ENCODE results near the gene ZNF280A. TPM values are rescaled to one million over a fixed set of nuclear protein-coding genes. Genes with fewer than 3 reads are reported as not detected.

The ZNF280A gene
- total RNA-seq, 2 experiments from 2014 or later = not detected

DNA sequence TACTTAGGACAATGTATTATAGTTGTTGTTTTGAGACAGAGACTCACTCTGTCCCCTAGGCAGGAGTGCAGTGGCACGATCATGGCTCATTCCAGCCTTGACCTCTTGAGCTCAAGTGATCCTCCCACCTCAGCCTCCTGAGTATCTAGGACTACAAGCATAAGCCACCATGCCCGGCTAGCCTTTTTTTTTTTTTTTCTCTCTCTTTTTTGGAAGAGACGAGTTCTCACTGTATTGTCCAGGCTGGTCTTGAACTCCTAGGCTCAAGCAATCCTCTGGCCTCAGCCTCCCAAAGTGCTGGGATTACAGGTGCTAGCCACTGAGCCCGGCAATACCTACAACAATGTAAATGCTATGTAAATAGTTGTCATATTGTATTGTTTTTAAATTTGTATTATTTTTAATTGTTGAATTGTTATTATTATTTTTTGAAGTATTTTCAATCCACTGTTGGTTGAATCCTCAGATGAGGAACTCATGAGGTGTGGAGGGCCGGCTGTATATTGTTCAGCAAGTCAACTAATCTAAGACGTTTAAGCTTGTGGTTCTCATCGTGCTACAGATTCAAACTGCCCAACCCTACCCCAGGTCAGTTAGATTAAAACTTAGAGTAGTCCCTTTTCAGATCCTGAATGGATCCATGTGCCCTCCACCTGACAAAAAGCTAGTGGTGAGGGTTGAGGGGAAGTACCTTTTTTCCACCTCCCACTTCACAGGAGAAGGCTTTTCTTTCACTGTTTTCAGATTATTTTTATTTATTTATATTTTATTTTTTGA is 11.9 kb upstream of the ZNF280A start:
- ATAC-seq (no peak), DNase-seq (no peak)
- H3K4me1 Mint-ChIP-seq (ENCODE audit: low read depth) = no peaks in the 10 kb centered on the region
- no peaks in the 10 kb centered on the region for H3K36me3 Mint-ChIP-seq (ENCODE audit: low read depth)
- no peaks in the 10 kb centered on the region for H3K9me3 Mint-ChIP-seq
- no peak for TF ChIP-seq CTCF (IDR thresholded peaks at IDR 0.05)
- ChIA-PET POLR2A (no interaction called here), CTCF (interaction anchor here (1.0 kb wide), 1 partner anchor 55 kb away, joined by 3 read pairs; no protein-coding TSS in a partner anchor)
- H3K27ac Mint-ChIP-seq = no peak overlapping the region
- H3K4me3 Mint-ChIP-seq = no peak overlapping the region
- intact Hi-C loops (cut with micrococcal nuclease) = no loop called here
- H3K27me3 Mint-ChIP-seq = peaks cover 2% of the 10 kb centered on the region

- ATAC-seq (no peak), DNase-seq (no peak)
- Mint-ChIP-seq H3K4me3 (no peak overlapping the region), H3K27ac (no peak overlapping the region), H3K9me3 (no peaks in the 10 kb centered on the region), H3K4me1 (ENCODE audit: low read depth) (no peaks in the 10 kb centered on the region), H3K27me3 (no peaks in the 10 kb centered on the region), H3K36me3 (ENCODE audit: low read depth) (no peaks in the 10 kb centered on the region)
- no peak for TF ChIP-seq CTCF (IDR thresholded peaks at IDR 0.05)
- POLR2A ChIA-PET = no interaction called here
- intact Hi-C loops (cut with micrococcal nuclease) = no loop called here
- CTCF ChIA-PET = interaction anchor here (1.6 kb wide), 1 partner anchor 48 kb away, joined by 3 read pairs; no protein-coding TSS in a partner anchor
Observed at GRCh38 chr22:22528780-22529179, 8.7 kb upstream of the ZNF280A start.

DNA sequence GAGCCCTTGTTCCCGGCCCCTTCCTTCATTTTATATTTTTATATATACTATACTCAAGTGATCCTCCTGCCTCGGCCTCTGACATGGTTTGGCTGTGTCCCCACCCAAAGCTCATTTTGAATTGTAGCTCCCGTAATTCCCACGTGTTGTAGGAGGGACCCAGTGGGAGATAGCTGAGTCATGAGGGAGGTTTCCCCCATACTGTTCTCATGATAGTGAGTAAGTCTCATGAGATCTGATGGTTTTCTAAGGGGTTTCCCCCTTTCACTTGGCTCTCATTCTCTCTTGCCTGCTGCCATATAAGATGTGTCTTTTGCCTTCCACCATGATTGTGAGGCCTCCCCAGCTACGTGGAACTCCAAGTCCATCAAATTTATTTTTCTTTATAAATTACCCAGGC is 7.2 kb upstream of the ZNF280A start:
- H3K27me3 Mint-ChIP-seq = peaks cover 4% of the 10 kb centered on the region
- POLR2A ChIA-PET = no interaction called here
- ATAC-seq = no peak
- no peaks in the 10 kb centered on the region for H3K4me1 Mint-ChIP-seq (ENCODE audit: low read depth)
- no peaks in the 10 kb centered on the region for H3K9me3 Mint-ChIP-seq
- H3K36me3 Mint-ChIP-seq (ENCODE audit: low read depth) = no peaks in the 10 kb centered on the region
- CTCF ChIA-PET = no interaction called here
- intact Hi-C loops (cut with micrococcal nuclease) = no loop called here
- no peak overlapping the region for H3K4me3 Mint-ChIP-seq
- H3K27ac Mint-ChIP-seq = no peak overlapping the region
- DNase-seq = no peak
- TF ChIP-seq CTCF (IDR thresholded peaks at IDR 0.05) = no peak

DNA sequence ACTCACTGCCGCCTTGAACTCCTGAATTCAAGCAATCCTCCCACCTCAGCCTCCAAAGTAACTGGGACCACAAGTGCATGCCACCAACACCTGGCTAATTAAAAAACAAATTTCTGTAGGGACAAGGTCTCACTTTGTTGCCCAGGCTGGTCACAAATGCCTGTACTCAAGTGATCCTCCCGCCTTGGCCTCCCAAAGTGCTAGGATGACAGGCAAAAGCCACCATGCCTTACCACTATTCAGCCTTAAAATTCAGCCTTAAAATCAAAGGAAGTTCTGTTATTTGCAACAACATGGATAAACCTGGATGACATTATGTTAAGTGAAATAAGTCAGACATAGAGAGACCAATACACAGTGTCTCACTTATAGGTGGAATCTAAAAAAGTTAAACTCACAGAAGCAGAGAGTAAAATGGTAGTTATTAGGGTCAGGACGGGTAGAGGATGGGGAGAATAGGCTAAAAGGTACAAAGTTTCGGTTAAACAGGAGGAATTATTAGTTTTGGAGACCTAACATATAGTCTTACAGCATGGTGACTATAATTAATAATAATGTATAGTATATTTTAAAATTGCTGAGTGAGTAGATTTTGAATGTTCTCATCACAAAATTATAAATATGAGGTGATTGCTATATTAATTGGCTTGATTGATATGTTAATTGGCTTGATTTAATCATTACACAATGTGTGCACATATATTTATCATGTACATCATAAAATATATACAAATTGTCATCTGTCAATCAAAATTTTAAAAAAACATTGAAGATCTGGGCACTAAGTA is 6.2 kb upstream of the ZNF280A start:
- Mint-ChIP-seq H3K9me3 (no peaks in the 10 kb centered on the region), H3K27me3 (peaks cover 4% of the 10 kb centered on the region), H3K4me1 (ENCODE audit: low read depth) (no peaks in the 10 kb centered on the region), H3K4me3 (no peak overlapping the region), H3K36me3 (ENCODE audit: low read depth) (no peaks in the 10 kb centered on the region), H3K27ac (no peak overlapping the region)
- DNase-seq (no peak), ATAC-seq (no peak)
- ChIA-PET CTCF (interaction anchor here (1.1 kb wide), 1 partner anchor 96 kb away, joined by 3 read pairs; no protein-coding TSS in a partner anchor), POLR2A (no interaction called here)
- TF ChIP-seq CTCF (IDR thresholded peaks at IDR 0.05) = no peak
- intact Hi-C loops (cut with micrococcal nuclease) = no loop called here

GRCh38 chr22:22523494-22523893 is 3.4 kb upstream of the ZNF280A start:
- Mint-ChIP-seq H3K27me3 (peaks cover 7% of the 10 kb centered on the region), H3K9me3 (no peaks in the 10 kb centered on the region), H3K27ac (no peak overlapping the region), H3K4me1 (ENCODE audit: low read depth) (no peaks in the 10 kb centered on the region), H3K36me3 (ENCODE audit: low read depth) (no peaks in the 10 kb centered on the region), H3K4me3 (no peak overlapping the region)
- no peak for ATAC-seq
- CTCF ChIA-PET = interaction anchor here (1.3 kb wide), 1 partner anchor 14 kb away, joined by 3 read pairs; no protein-coding TSS in a partner anchor
- no peak for DNase-seq
- TF ChIP-seq CTCF (IDR thresholded peaks at IDR 0.05) = no peak
- intact Hi-C loops (cut with micrococcal nuclease) = no loop called here
- POLR2A ChIA-PET = no interaction called here
